K562 (cell line): ENCODE results near the gene ATP7B. TPM values are rescaled to one million over a fixed set of nuclear protein-coding genes. Genes with fewer than 3 reads are reported as not detected.

Experiments used
- ATF1 ChIP-seq, 2 experiments: fragments of 450-650 bp in 1 of 2; IDR thresholded peaks; 2 replicates each; pipeline ENCODE4 v1.6.1; 2016; ENCODE audit warnings: missing compliant biosample characterization in 1 of 2, missing genetic modification characterization in 1 of 2
- BMI1 ChIP-seq: fragments of 150-350 bp; IDR thresholded peaks from 2 replicates; pipeline ENCODE4 v1.6.1; 2014; ENCODE audit warnings: low read length
- CREBBP ChIP-seq: IDR thresholded peaks from one replicate; pipeline ENCODE4 v1.6.1; 2012; ENCODE audit warnings: low read depth, mild to moderate bottlenecking, control low read depth, inconsistent platforms, low read length
- E4F1 ChIP-seq: fragments of 250-450 bp; sonication (Bioruptor Pico); IDR thresholded peaks from 2 replicates; pipeline ENCODE4 v1.5.0; 2021; ENCODE audit warnings: mild to moderate bottlenecking, borderline replicate concordance
- NFE2 ChIP-seq: IDR thresholded peaks from 2 replicates; pipeline ENCODE4 v1.6.1; 2014; ENCODE audit warnings: antibody characterized with exemption, low read depth
- NRF1 ChIP-seq, 2 experiments: fragments of 450-650 bp; IDR thresholded peaks in 1 of 2; conservative IDR thresholded peaks in 1 of 2; 2 replicates each; pipeline ENCODE4 v1.6.1; 2014; ENCODE audit warnings: mild to moderate bottlenecking in 2 of 2
- RFX5 ChIP-seq: IDR thresholded peaks from 2 replicates; pipeline ENCODE4 v1.6.1; 2011; ENCODE audit warnings: low read depth, mild to moderate bottlenecking, improper control_type of control experiment, low read length
- SIN3B ChIP-seq: fragments of 450-650 bp; IDR thresholded peaks from 2 replicates; pipeline ENCODE4 v1.6.1; 2017; ENCODE audit warnings: low read depth, mild to moderate bottlenecking, moderate library complexity
- TARDBP ChIP-seq: fragments of 450-650 bp; IDR thresholded peaks from 2 replicates; pipeline ENCODE4 v1.6.1; 2016
- THRAP3 ChIP-seq: fragments of 450-650 bp; IDR thresholded peaks from 2 replicates; pipeline ENCODE4 v1.6.1; 2016; ENCODE audit warnings: mild to moderate bottlenecking, inconsistent platforms, borderline replicate concordance
- UBTF ChIP-seq, 2 experiments: IDR thresholded peaks; 2 replicates each; pipeline ENCODE4 v1.6.1; 2012; ENCODE audit warnings: improper control_type of control experiment in 2 of 2, low read depth in 2 of 2, low read length in 2 of 2, borderline replicate concordance in 1 of 2
- ZNF175 ChIP-seq: fragments of 200-800 bp; sonication (Bioruptor generic); IDR thresholded peaks from 2 replicates; pipeline ENCODE4 v1.6.1; 2016; ENCODE audit warnings: low read depth, mild to moderate bottlenecking, missing genetic modification characterization, missing compliant biosample characterization
- polyA plus RNA-seq, 8 experiments: library from polyadenylated mRNA; depleted of rRNA in 4 of 8; stranded (reverse) in 5 of 8; unstranded in 3 of 8; fragments of >200 nt; fragmentation: Nextera tagmentation in 2 of 8; fragmentation: Illumina TruSeq in 1 of 8; extraction: Ambion mirVana in 2 of 8; extraction: Trizol in 1 of 8; gene quantifications; 2 replicates each; pipeline versions ENCODE4 v1.2.1 to v1.2.3, GENCODE V29; 2011 to 2014; ENCODE audit warnings: inconsistent platforms in 1 of 8, missing spikeins in 1 of 8
- total RNA-seq, 7 experiments: library from RNA; depleted of rRNA in 6 of 7; stranded (reverse); fragments of >200 nt in 6 of 7; fragmentation: Illumina TruSeq in 2 of 7; extraction: Trizol in 2 of 7; gene quantifications; 2 replicates each; pipeline versions ENCODE4 v1.2.1 to v1.2.3, GENCODE V29; 2011 to 2021; ENCODE audit warnings: low replicate concordance in 1 of 7
- TF ChIP-seq, protein P1 (sequence below): IDR thresholded peaks from 2 replicates; pipeline ENCODE4 v1.6.1; 2016; ENCODE audit warnings: missing genetic modification characterization, missing compliant biosample characterization
- TF ChIP-seq, protein P2 (sequence below): sonication (generic); formaldehyde crosslinking; IDR thresholded peaks from 2 replicates; pipeline ENCODE4 v1.8.1; 2023; ENCODE audit warnings: mild to moderate bottlenecking, missing genetic modification reagents, moderate library complexity

The ATP7B gene
- total and polyA plus RNA-seq, 9 of the 15 experiments (the other 6 are each of a cell fraction or from before 2014, with no cell fraction given) = 1.1 to 20.4 (median 8.5) TPM

DNA sequence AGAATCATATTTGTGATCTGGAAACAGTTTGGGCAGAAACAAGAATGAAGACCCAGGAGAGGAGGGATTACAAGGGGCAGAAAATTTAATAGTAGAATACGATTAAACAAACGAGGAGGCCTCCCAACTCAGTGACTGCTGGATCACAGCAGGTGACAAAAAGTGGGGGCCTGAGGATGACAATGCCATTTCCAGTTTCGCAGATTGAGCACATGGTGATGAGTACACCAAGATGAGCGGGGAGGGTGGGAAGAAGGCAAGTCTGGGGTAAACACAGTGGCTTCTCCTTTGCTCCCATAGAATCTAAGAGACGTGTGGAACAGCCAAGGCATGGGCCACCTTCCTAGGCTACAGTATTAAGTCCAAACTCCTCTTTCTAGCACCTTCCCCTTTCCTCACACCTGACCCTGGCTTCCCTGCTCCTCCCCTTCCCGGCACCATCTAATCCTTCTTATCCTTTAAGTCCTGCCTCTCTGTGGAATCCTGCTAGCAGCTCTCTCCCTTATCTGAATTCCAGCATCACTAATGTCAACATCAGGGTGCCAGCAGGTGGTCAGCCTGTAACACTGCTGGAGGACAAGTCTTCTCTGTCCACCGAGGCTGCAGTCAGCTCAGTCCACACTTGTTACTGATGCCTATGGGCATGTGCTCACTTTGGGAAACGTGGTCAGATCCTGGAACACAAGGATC is 13.5 kb downstream of the ATP7B start (continued):
- TF ChIP-seq ATF1 (CRISPR knock-in tag; IDR thresholded peaks at IDR 0.05) = no peak
- no peak for TF ChIP-seq ATF1 (tag; IDR thresholded peaks at IDR 0.05)
- no peak for TF ChIP-seq RFX5
- TF ChIP-seq NRF1 (conservative IDR thresholded peaks at IDR 0.05 in 1 of 2, IDR thresholded peaks at IDR 0.05 in 1 of 2) = no peak
- TF ChIP-seq NFE2 = peak; percentile 71
- TF ChIP-seq, protein P1, sequence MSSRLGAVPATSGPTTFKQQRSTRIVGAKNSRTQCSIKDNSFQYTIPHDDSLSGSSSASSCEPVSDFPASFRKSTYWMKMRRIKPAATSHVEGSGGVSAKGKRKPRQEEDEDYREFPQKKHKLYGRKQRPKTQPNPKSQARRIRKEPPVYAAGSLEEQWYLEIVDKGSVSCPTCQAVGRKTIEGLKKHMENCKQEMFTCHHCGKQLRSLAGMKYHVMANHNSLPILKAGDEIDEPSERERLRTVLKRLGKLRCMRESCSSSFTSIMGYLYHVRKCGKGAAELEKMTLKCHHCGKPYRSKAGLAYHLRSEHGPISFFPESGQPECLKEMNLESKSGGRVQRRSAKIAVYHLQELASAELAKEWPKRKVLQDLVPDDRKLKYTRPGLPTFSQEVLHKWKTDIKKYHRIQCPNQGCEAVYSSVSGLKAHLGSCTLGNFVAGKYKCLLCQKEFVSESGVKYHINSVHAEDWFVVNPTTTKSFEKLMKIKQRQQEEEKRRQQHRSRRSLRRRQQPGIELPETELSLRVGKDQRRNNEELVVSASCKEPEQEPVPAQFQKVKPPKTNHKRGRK (tag) = no peak
- no peak for TF ChIP-seq BMI1
- TF ChIP-seq, protein P2, sequence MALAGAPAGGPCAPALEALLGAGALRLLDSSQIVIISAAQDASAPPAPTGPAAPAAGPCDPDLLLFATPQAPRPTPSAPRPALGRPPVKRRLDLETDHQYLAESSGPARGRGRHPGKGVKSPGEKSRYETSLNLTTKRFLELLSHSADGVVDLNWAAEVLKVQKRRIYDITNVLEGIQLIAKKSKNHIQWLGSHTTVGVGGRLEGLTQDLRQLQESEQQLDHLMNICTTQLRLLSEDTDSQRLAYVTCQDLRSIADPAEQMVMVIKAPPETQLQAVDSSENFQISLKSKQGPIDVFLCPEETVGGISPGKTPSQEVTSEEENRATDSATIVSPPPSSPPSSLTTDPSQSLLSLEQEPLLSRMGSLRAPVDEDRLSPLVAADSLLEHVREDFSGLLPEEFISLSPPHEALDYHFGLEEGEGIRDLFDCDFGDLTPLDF = no peak
- no peak for TF ChIP-seq THRAP3
- no peak for TF ChIP-seq TARDBP
- no peak for TF ChIP-seq CREBBP
- TF ChIP-seq E4F1 (CRISPR knock-in tag) = no peak
- no peak for TF ChIP-seq ZNF175 (CRISPR knock-in tag)
- TF ChIP-seq UBTF (IDR thresholded peaks at IDR 0.05; ENCODE audit: borderline replicate concordance in 1 of 2, low read depth in 2 of 2, low read length in 2 of 2) = no peak
- no peak for TF ChIP-seq SIN3B
